ACC112 (cell line): ENCODE data around the gene POU2AF1.
"Not testable (repeated sequence)": the region's sequence is repeated elsewhere in the genome, so short reads cannot be mapped to it uniquely, and the experiment has no call there.

Source experiments
- H2AFZ ChIP-seq: fragments of 200-600 bp; sonication (generic); one replicate; pipeline ENCODE4 v1.6.0; 2017; ENCODE audit warnings: antibody characterized with exemption, low read length; ENCODE audit not compliant: unreplicated experiment
- H3K27ac ChIP-seq: fragments of 200-600 bp; sonication (generic); 2 replicates; pipeline ENCODE4 v1.5.1; 2014; ENCODE audit warnings: low read depth, mild to moderate bottlenecking, antibody characterized with exemption, low read length, moderate library complexity
- H3K27me3 ChIP-seq: fragments of 200-600 bp; sonication (generic); 2 replicates; pipeline ENCODE4 v1.6.1; 2014; ENCODE audit warnings: mild to moderate bottlenecking, antibody characterized with exemption, low read length, moderate library complexity, mixed read lengths; ENCODE audit not compliant: insufficient read depth
- H3K36me3 ChIP-seq: fragments of 200-600 bp; sonication (generic); 2 replicates; pipeline ENCODE4 v1.6.1; 2016; ENCODE audit warnings: mild to moderate bottlenecking, antibody characterized with exemption, low read length, moderate library complexity, mixed read lengths; ENCODE audit not compliant: insufficient read depth
- H3K4me1 ChIP-seq: fragments of 200-600 bp; sonication (generic); one replicate; pipeline ENCODE4 v1.6.1; 2016; ENCODE audit warnings: low read length, mixed read lengths; ENCODE audit not compliant: insufficient read depth, unreplicated experiment, control insufficient read depth
- H3K4me3 ChIP-seq: fragments of 200-600 bp; sonication (generic); 2 replicates; pipeline ENCODE4 v1.5.1; 2014; ENCODE audit warnings: mild to moderate bottlenecking, low read depth, low read length
- H3K79me2 ChIP-seq: fragments of 200-600 bp; sonication (generic); one replicate; pipeline ENCODE4 v1.6.0; 2016; ENCODE audit warnings: low read length; ENCODE audit not compliant: control insufficient read depth, unreplicated experiment, insufficient read depth

The POU2AF1 gene

GRCh38 chr11:111397034-111397433 lies 18.0 kb upstream of the POU2AF1 start:
- Histone ChIP-seq H2AFZ (no peak overlapping the region), H3K27ac (no peak overlapping the region), H3K4me1 (no peaks in the 10 kb centered on the region), H3K27me3 (peaks cover 18% of the 10 kb centered on the region), H3K36me3 (no peaks in the 10 kb centered on the region), H3K79me2 (no peaks in the 10 kb centered on the region), H3K4me3 (no peak overlapping the region)

- Histone ChIP-seq H2AFZ (no peak overlapping the region), H3K79me2 (no peaks in the 10 kb centered on the region), H3K36me3 (no peaks in the 10 kb centered on the region), H3K4me3 (no peak overlapping the region), H3K27ac (no peak overlapping the region), H3K27me3 (peaks cover 28% of the 10 kb centered on the region), H3K4me1 (no peaks in the 10 kb centered on the region)
Measured at GRCh38 chr11:111395749-111396148, 16.7 kb upstream of the POU2AF1 start.

GRCh38 chr11:111395081-111395480 lies 16.0 kb upstream of the POU2AF1 start:
- H3K4me3 ChIP-seq: no peak overlapping the region
- H3K79me2 ChIP-seq: no peaks in the 10 kb centered on the region
- no peak overlapping the region for H2AFZ ChIP-seq
- no peaks in the 10 kb centered on the region for H3K36me3 ChIP-seq
- peaks cover 34% of the 10 kb centered on the region for H3K27me3 ChIP-seq
- no peak overlapping the region for H3K27ac ChIP-seq
- H3K4me1 ChIP-seq: no peaks in the 10 kb centered on the region

GRCh38 chr11:111394147-111394546 lies 15.1 kb upstream of the POU2AF1 start:
- not testable (repeated sequence) for H3K4me3 ChIP-seq, H3K79me2 ChIP-seq, H3K4me1 ChIP-seq, H3K36me3 ChIP-seq, H2AFZ ChIP-seq, H3K27ac ChIP-seq
- H3K27me3 ChIP-seq: peaks cover 43% of the 10 kb centered on the region

GRCh38 chr11:111393585-111393984 lies 14.5 kb upstream of the POU2AF1 start:
- no peak overlapping the region for H3K4me3 ChIP-seq
- no peak overlapping the region for H2AFZ ChIP-seq
- H3K36me3 ChIP-seq: no peaks in the 10 kb centered on the region
- H3K27me3 ChIP-seq: peaks cover 49% of the 10 kb centered on the region
- no peaks in the 10 kb centered on the region for H3K79me2 ChIP-seq
- H3K27ac ChIP-seq: no peak overlapping the region
- no peaks in the 10 kb centered on the region for H3K4me1 ChIP-seq

GRCh38 chr11:111393096-111393495 lies 14.0 kb upstream of the POU2AF1 start:
- no peaks in the 10 kb centered on the region for H3K36me3 ChIP-seq
- no peaks in the 10 kb centered on the region for H3K4me1 ChIP-seq
- H2AFZ ChIP-seq: no peak overlapping the region
- H3K79me2 ChIP-seq: no peaks in the 10 kb centered on the region
- H3K4me3 ChIP-seq: no peak overlapping the region
- peaks cover 52% of the 10 kb centered on the region for H3K27me3 ChIP-seq
- H3K27ac ChIP-seq: no peak overlapping the region

- H3K79me2 ChIP-seq: no peaks in the 10 kb centered on the region
- H2AFZ ChIP-seq: no peak overlapping the region
- no peak overlapping the region for H3K27ac ChIP-seq
- no peaks in the 10 kb centered on the region for H3K4me1 ChIP-seq
- H3K27me3 ChIP-seq: peaks cover 52% of the 10 kb centered on the region
- H3K36me3 ChIP-seq: no peaks in the 10 kb centered on the region
- H3K4me3 ChIP-seq: no peak overlapping the region
Measured at GRCh38 chr11:111392552-111392951, 13.5 kb upstream of the POU2AF1 start.

- Histone ChIP-seq H3K4me3 (no peak overlapping the region), H3K4me1 (no peaks in the 10 kb centered on the region), H2AFZ (no peak overlapping the region), H3K36me3 (no peaks in the 10 kb centered on the region), H3K27ac (no peak overlapping the region), H3K79me2 (no peaks in the 10 kb centered on the region), H3K27me3 (peaks cover 52% of the 10 kb centered on the region)
Measured at GRCh38 chr11:111391328-111392124, 12.5 kb upstream of the POU2AF1 start.

- Histone ChIP-seq H2AFZ (no peak overlapping the region), H3K4me3 (no peak overlapping the region), H3K36me3 (no peaks in the 10 kb centered on the region), H3K79me2 (no peaks in the 10 kb centered on the region), H3K27me3 (peaks cover 48% of the 10 kb centered on the region), H3K27ac (no peak overlapping the region), H3K4me1 (no peaks in the 10 kb centered on the region)
Measured at GRCh38 chr11:111388842-111389241, 9.8 kb upstream of the POU2AF1 start.

- Histone ChIP-seq H3K4me1 (no peaks in the 10 kb centered on the region), H3K79me2 (no peaks in the 10 kb centered on the region), H3K36me3 (no peaks in the 10 kb centered on the region), H3K27ac (no peak overlapping the region), H2AFZ (no peak overlapping the region), H3K27me3 (peaks cover 44% of the 10 kb centered on the region), H3K4me3 (no peak overlapping the region)
Measured at GRCh38 chr11:111388420-111388819, 9.3 kb upstream of the POU2AF1 start.

GRCh38 chr11:111387363-111387762 lies 8.3 kb upstream of the POU2AF1 start:
- Histone ChIP-seq H2AFZ (no peak overlapping the region), H3K27me3 (peaks cover 38% of the 10 kb centered on the region), H3K27ac (no peak overlapping the region), H3K4me1 (no peaks in the 10 kb centered on the region), H3K79me2 (no peaks in the 10 kb centered on the region), H3K4me3 (no peak overlapping the region), H3K36me3 (no peaks in the 10 kb centered on the region)
